GM20000 (cell line): ENCODE measurements around the gene MERTK.
"Not testable (repeated sequence)": the region's sequence is repeated elsewhere in the genome, so short reads cannot be mapped to it uniquely, and the experiment has no call there.

Source experiments
- DNase-seq: peaks from one replicate; pipeline ENCODE4 v3.0.0; 2012; ENCODE audit warnings: low spot score
- TF ChIP-seq, protein P1 (sequence below): IDR thresholded peaks from 2 replicates; pipeline ENCODE4 v1.5.1; 2012; ENCODE audit warnings: mild to moderate bottlenecking, control low read depth; ENCODE audit errors: extremely low read depth, missing control alignments

The MERTK gene

DNA sequence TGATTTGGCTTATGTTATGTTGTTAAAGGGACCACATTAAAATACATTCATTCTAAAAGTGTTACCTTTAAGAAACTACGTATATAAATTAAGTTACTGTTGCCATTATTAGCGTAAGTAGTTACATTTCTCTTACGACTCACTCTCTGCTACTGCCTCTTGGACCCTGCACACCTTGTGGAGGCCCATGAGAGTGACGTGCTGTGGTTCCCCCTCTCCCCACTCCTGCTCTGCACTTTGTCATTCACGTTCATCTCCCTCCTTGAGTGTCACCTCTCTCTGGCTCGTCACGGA is 830 bp upstream of the MERTK start:
- DNase-seq: peak; percentile 50
- TF ChIP-seq, protein P1, sequence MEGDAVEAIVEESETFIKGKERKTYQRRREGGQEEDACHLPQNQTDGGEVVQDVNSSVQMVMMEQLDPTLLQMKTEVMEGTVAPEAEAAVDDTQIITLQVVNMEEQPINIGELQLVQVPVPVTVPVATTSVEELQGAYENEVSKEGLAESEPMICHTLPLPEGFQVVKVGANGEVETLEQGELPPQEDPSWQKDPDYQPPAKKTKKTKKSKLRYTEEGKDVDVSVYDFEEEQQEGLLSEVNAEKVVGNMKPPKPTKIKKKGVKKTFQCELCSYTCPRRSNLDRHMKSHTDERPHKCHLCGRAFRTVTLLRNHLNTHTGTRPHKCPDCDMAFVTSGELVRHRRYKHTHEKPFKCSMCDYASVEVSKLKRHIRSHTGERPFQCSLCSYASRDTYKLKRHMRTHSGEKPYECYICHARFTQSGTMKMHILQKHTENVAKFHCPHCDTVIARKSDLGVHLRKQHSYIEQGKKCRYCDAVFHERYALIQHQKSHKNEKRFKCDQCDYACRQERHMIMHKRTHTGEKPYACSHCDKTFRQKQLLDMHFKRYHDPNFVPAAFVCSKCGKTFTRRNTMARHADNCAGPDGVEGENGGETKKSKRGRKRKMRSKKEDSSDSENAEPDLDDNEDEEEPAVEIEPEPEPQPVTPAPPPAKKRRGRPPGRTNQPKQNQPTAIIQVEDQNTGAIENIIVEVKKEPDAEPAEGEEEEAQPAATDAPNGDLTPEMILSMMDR: no peak

DNA sequence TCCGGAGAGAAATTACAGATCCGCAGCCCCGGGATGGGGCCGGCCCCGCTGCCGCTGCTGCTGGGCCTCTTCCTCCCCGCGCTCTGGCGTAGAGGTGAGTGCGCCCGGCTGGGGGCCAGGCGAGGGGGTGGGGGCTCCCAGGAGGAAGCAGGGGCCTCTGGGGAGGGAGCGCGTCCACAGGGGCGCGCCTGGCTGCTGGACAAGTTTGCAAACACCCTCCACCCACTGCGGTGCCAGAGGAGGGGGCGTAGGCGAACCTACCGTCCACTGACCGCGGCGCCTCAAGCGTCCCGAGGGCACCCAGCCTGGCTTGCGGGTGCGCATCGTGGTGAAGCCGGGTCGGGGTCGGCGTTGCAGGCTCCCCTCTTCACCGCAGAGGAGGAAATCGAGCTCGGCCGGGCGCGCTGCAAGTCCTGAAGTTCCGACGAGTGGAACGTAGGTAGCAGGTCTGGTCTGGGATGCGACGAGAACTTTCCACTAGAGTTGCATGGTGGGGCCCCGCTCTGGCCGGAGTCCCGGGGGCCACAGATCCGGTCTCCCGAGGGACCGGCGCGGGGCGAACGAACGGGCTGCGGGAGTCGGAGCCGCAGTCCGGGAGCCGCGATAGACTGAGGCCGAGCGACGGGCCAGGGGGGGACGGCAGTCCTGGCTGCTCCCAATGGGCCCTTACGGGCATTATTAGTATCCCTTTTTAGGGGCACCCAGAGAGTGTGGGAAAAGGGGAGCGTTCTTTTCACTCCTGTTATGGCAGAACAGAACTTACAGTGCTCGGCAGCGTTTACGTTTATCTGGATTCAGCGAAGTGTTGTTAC is 502 bp downstream of the MERTK start:
- TF ChIP-seq, protein P1: no peak
- peak; percentile 51 for DNase-seq

DNA sequence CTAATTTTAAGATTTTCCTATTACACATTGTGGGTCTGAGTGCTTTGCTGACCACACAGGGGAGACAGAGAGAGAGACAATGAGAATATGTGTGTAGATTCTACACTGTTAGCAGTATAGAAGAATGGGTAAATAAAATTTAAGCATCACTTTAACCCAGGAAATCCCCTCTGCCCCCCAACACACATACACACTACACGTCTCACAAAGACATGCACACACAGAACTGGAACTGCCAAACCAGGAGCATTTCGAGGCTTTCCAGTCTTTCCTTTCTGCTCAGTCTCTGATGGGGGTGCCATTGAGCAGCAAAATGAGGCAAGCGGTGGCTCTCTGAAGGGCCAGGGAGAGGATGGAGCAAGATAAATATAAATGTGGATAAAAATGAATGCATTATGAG is 2.5 kb downstream of the MERTK start:
- TF ChIP-seq, protein P1: no peak
- no peak for DNase-seq

DNA sequence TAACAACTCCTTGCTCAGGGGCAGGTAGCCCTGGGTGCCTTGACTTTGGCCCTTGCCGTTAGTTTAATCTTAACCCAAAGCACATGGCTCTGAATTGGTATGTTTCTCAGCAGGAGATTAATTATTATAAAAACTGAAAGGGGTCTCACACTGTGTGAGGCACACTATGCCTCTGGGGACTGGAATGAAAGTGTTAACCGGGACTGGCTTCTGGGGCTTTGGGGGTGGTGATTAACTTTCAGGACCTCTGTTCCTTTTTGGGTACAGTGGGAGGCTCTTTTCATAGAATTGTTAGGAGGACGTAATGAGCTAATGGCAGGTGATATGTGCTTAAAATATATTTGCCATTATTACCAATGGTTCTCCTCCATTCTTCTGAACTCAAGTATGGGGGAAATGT is 5.1 kb downstream of the MERTK start:
- TF ChIP-seq, protein P1: no peak
- DNase-seq: no peak

DNA sequence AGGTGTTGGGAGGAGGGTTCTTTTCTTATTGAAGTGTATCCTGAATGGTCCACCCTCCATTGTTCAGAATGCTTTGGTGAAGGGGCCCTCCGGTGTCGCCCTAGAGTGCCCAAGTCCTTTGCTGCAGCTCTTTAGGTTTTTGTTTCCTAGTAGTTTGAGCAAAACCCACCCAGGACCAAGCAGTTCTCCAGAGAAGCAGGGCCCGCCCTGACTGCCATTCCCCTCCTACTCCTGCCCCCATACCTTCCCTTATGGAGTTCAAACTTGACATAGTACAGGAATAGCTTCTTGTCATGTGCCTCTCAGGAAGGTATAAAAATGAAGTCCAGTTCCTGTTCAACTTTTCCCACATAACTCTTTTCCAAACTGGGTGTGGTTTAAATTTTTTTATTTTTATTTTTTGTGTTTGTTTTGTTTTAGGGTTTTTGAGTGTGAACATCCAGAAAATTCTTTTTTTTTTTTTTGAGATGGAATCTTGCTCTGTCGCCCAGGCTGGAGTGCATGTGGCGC is 5.6 kb downstream of the MERTK start:
- DNase-seq: no peak
- TF ChIP-seq, protein P1: no peak

DNA sequence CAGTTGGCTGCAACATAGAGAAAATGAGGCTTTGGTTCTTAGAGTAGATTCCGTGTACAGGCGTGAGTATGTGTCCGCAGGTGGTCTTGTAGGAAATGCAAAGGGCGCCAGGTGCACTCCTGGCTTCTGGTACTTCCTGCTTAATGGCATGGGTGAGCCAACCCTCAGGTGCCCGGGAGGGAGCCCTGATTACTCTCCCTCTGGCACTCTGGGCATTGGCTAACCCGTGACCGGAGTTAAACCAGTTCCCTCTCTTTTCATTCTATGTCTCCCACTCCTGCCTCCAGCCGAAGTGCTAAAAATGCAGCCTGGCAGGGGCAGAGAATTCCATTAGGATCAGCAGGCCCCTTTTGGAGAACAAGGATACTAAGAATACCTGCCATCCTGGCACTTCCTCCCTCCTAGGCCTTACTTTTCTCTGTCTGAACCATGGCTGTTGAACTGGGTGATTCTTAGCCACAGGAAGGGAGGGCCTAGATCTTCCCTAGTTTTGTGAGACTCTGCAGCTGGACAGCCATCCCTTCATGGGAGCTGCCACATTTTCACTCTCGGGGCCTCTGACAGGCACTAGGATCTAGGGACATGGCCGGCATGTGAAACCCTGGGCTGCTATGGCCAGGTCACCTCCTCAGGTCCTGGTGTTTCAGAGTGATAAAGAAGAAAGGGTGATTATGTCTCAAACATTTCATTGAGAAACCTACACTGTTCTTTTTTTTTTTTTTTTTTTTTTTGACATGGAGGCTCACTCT is 6.5 kb downstream of the MERTK start:
- DNase-seq: no peak
- TF ChIP-seq, protein P1: no peak

DNA sequence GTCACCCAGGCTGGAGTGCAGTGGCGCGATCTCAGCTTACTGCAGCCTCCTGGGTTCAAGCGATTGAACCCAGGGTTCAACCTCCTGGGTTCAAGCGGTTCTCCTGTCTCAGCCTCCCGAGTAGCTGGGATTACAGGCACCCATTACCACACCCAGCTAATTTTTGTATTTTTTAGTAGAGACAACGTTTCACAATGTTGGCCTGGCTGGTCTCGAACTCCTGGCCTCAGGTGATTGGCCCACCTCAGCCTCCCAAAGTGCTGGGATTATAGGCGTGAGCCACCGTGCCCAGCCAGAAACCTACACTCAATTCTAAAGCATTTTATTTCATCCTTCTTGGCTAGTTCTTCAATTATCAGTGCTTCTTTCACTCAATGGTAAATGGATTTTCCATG is 7.1 kb downstream of the MERTK start:
- not testable (repeated sequence) for DNase-seq
